B cell (primary cell): Measurements from ENCODE around the gene FBXO8.

Experiments
- CTCF ChIP-seq: fragments of 200-600 bp; IDR thresholded peaks from one replicate; pipeline ENCODE4 v1.8.0; 2022; ENCODE audit warnings: antibody characterized with exemption, mild to moderate bottlenecking
- EZH2 ChIP-seq: IDR thresholded peaks from 2 replicates; pipeline ENCODE4 v1.6.1; 2012; ENCODE audit warnings: borderline replicate concordance, low read depth, mild to moderate bottlenecking, moderate library complexity, low read length; ENCODE audit not compliant: insufficient read depth, poor library complexity, severe bottlenecking

DNA sequence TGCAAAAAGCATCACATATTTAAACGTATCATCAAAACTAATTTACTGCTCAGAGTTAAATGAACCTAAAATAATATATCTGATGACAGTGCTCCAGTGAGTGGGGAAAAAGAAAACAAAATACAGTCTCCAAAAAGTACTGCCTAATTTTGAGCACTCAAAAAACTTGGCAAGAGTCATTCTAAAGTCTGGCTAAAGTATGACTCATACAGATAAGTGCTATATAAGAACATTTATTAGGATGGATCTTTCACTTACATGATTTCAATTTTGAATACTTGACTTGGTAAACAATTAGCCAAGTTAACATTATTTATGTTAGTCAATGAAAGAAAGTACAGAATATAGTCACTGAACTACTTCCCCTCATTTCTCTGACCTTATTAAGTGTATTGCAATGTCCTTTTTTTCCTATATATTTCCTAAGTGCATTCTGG lies 27.2 kb downstream of the FBXO8 start:
- TF ChIP-seq CTCF (no peak), EZH2 (no peak)
